Neural crest cell (in vitro differentiated cells): Measurements from ENCODE around the gene FCHSD2. TPM values are rescaled to one million over a fixed set of nuclear protein-coding genes. Genes with fewer than 3 reads are reported as not detected.

Experiments used
- DNase-seq: peaks from one replicate; pipeline ENCODE4 v3.0.0; 2021; ENCODE audit warnings: low read depth, mixed read lengths, low spot score
- H3K27ac Mint-ChIP-seq: one replicate; pipeline ENCODE4 v1.8.0; 2021; ENCODE audit warnings: mild to moderate bottlenecking, mixed read lengths; ENCODE audit not compliant: unreplicated experiment
- H3K27me3 Mint-ChIP-seq: 2 replicates; pipeline ENCODE4 v1.8.0; 2021; ENCODE audit warnings: low read depth, mild to moderate bottlenecking, mixed read lengths
- H3K36me3 Mint-ChIP-seq: 2 replicates; pipeline ENCODE4 v1.8.0; 2021; ENCODE audit warnings: low read depth, mild to moderate bottlenecking, mixed read lengths
- H3K4me1 Mint-ChIP-seq: 2 replicates; pipeline ENCODE4 v1.8.0; 2021; ENCODE audit warnings: mixed read lengths
- H3K4me3 Mint-ChIP-seq: one replicate; pipeline ENCODE4 v1.8.0; 2021; ENCODE audit warnings: mild to moderate bottlenecking, mixed read lengths
- H3K9me3 Mint-ChIP-seq: 2 replicates; pipeline ENCODE4 v1.8.0; 2021; ENCODE audit warnings: mixed read lengths
- CTCF ChIP-seq: fragments of 200-600 bp; sonication (generic); conservative IDR thresholded peaks from 2 replicates; pipeline ENCODE4 v1.5.0; 2021; ENCODE audit warnings: antibody characterized with exemption, mild to moderate bottlenecking
- total RNA-seq: library from RNA; stranded (reverse); gene quantifications from 2 replicates; pipeline ENCODE4 v1.2.1, GENCODE V29; 2021

Gene FCHSD2
- total RNA-seq, 1 donor from 2014 or later: 34.4 TPM

- H3K36me3 Mint-ChIP-seq: peaks cover 4% of the 10 kb centered on the region
- H3K27ac Mint-ChIP-seq: no peak overlapping the region
- H3K9me3 Mint-ChIP-seq: no peaks in the 10 kb centered on the region
- no peak for DNase-seq
- H3K4me1 Mint-ChIP-seq: peaks cover 25% of the 10 kb centered on the region
- TF ChIP-seq CTCF: no peak
- peak overlapping the region; percentile 65 for H3K4me3 Mint-ChIP-seq
- H3K27me3 Mint-ChIP-seq: peaks cover 3% of the 10 kb centered on the region
Observed at GRCh38 chr11:72817966-72818365, 324.2 kb downstream of the FCHSD2 start.

DNA sequence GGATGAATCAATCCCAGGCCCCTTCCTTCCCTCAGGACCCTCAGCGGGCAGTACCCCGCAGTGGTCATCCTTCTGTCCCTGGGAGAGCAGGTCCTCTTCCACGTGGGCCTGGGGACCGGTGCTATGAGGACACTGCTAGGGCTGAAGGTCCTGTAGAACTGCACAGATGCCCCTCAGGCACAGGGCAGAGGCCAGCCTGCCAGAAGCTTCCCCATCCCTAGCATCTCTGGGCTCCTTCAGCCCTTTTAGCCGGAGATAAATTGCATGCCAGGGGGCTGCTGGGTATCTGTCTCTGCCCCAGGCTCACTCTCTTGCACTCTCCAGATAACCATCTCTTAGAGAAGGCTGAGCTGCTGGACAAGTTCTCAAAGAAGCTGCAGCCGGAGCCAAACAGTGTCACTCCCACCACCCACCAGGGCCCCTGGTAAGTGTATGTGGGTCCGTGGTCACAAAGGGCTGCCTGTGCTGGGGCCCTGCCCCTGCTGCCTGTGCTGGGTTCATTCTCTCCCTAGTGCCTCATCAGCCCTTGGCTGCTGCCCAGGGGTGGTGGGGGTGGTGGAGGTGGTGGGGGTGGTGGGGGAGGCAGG lies 325.6 kb downstream of the FCHSD2 start:
- Mint-ChIP-seq H3K27me3 (no peaks in the 10 kb centered on the region), H3K9me3 (no peaks in the 10 kb centered on the region), H3K4me3 (peak overlapping the region; percentile 59), H3K27ac (no peak overlapping the region), H3K36me3 (peaks cover 7% of the 10 kb centered on the region), H3K4me1 (peaks cover 32% of the 10 kb centered on the region)
- DNase-seq: no peak
- no peak for TF ChIP-seq CTCF

GRCh38 chr11:72815110-72815618 lies 327.0 kb downstream of the FCHSD2 start:
- Mint-ChIP-seq H3K4me1 (peaks cover 32% of the 10 kb centered on the region), H3K9me3 (no peaks in the 10 kb centered on the region), H3K4me3 (peak overlapping the region; percentile 100), H3K36me3 (peaks cover 5% of the 10 kb centered on the region), H3K27ac (peak overlapping the region; percentile 12), H3K27me3 (no peaks in the 10 kb centered on the region)
- DNase-seq: no peak
- TF ChIP-seq CTCF: no peak

GRCh38 chr11:72814286-72815109 lies 327.6 kb downstream of the FCHSD2 start, which contains the start of gene ATG16L2:
Gene ATG16L2 (plus strand): TSS chr11:72814411. CDS start chr11:72814446, 35 bp downstream.
- no peaks in the 10 kb centered on the region for H3K27me3 Mint-ChIP-seq
- peak within 1 kb of the TSS; percentile 100 for H3K4me3 Mint-ChIP-seq
- DNase-seq: peak; percentile 85
- H3K36me3 Mint-ChIP-seq: peaks cover 3% of the 10 kb centered on the region
- H3K27ac Mint-ChIP-seq: peak within 1 kb of the TSS; percentile 95
- H3K4me1 Mint-ChIP-seq: peaks cover 30% of the 10 kb centered on the region
- H3K9me3 Mint-ChIP-seq: no peaks in the 10 kb centered on the region
- TF ChIP-seq CTCF: peak; percentile 40

- H3K9me3 Mint-ChIP-seq: no peaks in the 10 kb centered on the region
- TF ChIP-seq CTCF: no peak
- H3K36me3 Mint-ChIP-seq: peaks cover 3% of the 10 kb centered on the region
- H3K27ac Mint-ChIP-seq: peak overlapping the region; percentile 91
- DNase-seq: no peak
- H3K4me3 Mint-ChIP-seq: peak overlapping the region; percentile 90
- H3K4me1 Mint-ChIP-seq: peaks cover 30% of the 10 kb centered on the region
- H3K27me3 Mint-ChIP-seq: no peaks in the 10 kb centered on the region
Observed at GRCh38 chr11:72813740-72814285, 328.3 kb downstream of the FCHSD2 start.
